ENCODE results near the gene AIFM3.

- TF ChIP-seq CTCF (IDR thresholded peaks at IDR 0.05) (no peak), ZFX (IDR thresholded peaks at IDR 0.05; ENCODE audit: borderline replicate concordance) (no peak)
These were observed 15.5 kb downstream of the AIFM3 start for GRCh38 chr22:20982563-20982882.
